PFSK-1 (cell line): ENCODE results near the gene TSPAN3.

Experiments used
- POLR2AphosphoS5 ChIP-seq: IDR thresholded peaks from 2 replicates; pipeline ENCODE4 v1.6.1; 2012; ENCODE audit warnings: low read depth, mild to moderate bottlenecking, control low read depth, low read length, moderate library complexity
- REST ChIP-seq, 2 experiments: IDR thresholded peaks; 2 replicates each; pipeline versions ENCODE4 v1.6.1 to v1.8.0; 2011 to 2012; ENCODE audit warnings: low read depth in 2 of 2, low read length in 2 of 2, control low read depth in 1 of 2, inconsistent platforms in 1 of 2, mild to moderate bottlenecking in 1 of 2, moderate library complexity in 1 of 2; ENCODE audit not compliant: insufficient read depth in 1 of 2
- SIN3A ChIP-seq: IDR thresholded peaks from 2 replicates; pipeline ENCODE4 v1.6.1; 2012; ENCODE audit warnings: mild to moderate bottlenecking, low read length, moderate library complexity, borderline replicate concordance; ENCODE audit not compliant: insufficient read depth
- TAF1 ChIP-seq: IDR thresholded peaks from 2 replicates; pipeline ENCODE4 v1.6.1; 2012; ENCODE audit warnings: low read length, control low read depth, borderline replicate concordance; ENCODE audit not compliant: insufficient read depth

GRCh38 chr15:77064539-77065308, 6.2 kb downstream of the TSPAN3 start:
- no peak for TF ChIP-seq TAF1
- TF ChIP-seq REST (IDR thresholded peaks at IDR 0.05; ENCODE audit: insufficient read depth in 1 of 2, low read depth in 2 of 2, low read length in 2 of 2) = no peak
- no peak for TF ChIP-seq POLR2AphosphoS5
- no peak for TF ChIP-seq SIN3A
